NCI-H146 (cell line): ENCODE data around the gene PTRH1.

Experiments
- DNase-seq: peaks from one replicate; lab custom pipeline; 2025; lab: John Stamatoyannopoulos, UW

The PTRH1 gene

GRCh38 chr9:127697575-127697974, 17.9 kb downstream of the PTRH1 start:
- no peak for DNase-seq

DNA sequence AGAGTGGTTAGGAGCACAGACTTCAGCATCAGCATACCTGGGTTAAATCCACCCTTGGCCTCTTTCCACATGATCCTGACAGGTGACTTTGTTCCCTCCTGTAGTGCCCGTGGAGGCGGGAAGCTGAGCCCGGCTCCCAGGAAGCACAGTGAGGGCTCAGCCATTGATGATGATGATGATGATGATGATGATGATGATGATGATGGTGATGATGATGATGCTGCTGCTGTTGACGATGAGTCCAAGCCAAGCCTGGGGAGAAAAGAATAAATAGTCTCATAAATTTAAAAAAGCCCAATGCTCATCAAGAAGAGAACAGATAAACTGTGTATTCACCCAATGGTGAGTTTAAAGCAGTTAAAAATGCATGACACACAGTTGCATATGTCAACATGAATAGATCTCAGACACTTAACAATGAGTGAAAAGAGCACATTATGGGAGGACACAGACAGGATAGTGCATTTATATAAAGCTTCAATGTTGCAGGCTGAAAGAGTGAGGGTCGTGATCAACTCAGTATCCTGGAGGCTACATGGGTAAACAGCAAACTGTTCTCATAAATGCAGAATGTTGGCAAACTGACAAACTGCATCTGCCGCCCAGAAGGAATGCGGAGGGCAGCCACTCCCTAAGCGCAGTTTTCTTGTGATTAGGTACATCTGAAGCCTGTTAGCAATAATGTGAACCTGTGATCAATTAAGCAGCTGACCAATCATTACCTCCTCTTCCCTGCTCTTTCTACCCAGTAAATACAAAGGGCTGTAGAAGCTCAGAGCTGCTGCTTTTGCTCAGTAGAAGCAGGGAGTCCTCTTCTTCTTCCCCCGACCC, 20.4 kb downstream of the PTRH1 start:
- no peak for DNase-seq

- DNase-seq = no peak
Measured at GRCh38 chr9:127693697-127694096, 21.8 kb downstream of the PTRH1 start.

DNA sequence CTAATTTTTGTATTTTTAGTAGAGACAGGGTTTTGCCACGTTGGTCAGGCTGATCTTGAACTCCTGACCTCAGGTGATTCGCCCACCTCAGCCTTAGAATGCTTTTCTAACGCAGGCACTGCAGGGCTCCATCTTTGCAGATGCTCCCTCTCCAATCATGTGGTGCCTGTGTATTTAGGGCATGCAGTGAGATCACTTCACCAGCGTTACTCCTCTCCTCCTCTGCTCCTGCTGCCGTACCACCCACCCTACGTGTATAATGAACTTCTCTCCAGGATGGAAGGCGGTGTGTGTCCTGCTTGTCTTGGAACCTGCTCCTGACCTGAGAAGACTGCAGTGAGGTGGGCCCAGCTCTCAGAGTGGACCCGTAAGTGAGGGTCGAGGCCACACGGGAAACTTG, 22.3 kb downstream of the PTRH1 start:
- DNase-seq = no peak

- DNase-seq = no peak
Measured at GRCh38 chr9:127692071-127692470, 23.4 kb downstream of the PTRH1 start.

GRCh38 chr9:127690735-127691134, 24.7 kb downstream of the PTRH1 start:
- DNase-seq = no peak

GRCh38 chr9:127689329-127690000, 26.0 kb downstream of the PTRH1 start:
- DNase-seq = no peak

- peak; percentile 17 for DNase-seq
Measured at GRCh38 chr9:127686461-127687393, 28.7 kb downstream of the PTRH1 start.

DNA sequence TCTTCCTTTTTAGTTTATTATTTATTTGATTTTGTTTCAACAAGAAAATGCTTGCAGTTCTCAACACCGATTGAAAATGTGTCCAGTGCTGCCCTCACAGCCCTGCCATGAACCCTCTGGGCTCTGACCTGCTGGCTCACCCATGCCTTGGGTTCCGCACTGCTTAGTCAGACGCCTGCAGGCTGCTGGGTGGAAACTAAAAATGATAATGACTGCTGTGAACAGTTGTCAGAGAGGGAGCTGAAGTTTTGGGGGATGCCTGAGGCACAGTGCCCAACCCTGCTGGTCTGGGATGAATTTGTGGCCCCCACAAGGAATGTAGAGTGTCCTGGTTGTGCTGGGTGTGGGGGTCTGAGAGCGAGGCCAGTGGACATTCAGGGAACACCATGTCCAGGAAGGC, 30.9 kb downstream of the PTRH1 start:
- DNase-seq = no peak

DNA sequence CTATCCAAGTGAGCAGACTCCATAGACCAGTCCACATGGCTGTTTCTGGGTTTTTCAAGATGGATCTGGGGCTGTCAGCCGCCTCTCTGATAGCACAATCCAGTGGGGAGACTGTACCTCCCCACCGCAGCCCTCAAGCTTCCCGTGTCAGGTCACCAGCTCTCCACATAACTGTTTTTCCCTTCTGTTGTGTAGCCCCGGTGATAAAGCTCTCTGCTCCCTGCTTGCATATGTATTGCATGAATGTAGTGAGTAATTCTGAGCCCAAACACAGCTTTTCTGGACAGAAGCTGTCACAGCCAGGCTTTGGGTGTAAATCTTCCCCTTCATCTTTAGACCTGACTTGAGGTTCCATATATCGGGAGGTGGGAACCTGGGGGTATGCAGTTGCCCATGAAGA, 31.7 kb downstream of the PTRH1 start:
- no peak for DNase-seq

DNA sequence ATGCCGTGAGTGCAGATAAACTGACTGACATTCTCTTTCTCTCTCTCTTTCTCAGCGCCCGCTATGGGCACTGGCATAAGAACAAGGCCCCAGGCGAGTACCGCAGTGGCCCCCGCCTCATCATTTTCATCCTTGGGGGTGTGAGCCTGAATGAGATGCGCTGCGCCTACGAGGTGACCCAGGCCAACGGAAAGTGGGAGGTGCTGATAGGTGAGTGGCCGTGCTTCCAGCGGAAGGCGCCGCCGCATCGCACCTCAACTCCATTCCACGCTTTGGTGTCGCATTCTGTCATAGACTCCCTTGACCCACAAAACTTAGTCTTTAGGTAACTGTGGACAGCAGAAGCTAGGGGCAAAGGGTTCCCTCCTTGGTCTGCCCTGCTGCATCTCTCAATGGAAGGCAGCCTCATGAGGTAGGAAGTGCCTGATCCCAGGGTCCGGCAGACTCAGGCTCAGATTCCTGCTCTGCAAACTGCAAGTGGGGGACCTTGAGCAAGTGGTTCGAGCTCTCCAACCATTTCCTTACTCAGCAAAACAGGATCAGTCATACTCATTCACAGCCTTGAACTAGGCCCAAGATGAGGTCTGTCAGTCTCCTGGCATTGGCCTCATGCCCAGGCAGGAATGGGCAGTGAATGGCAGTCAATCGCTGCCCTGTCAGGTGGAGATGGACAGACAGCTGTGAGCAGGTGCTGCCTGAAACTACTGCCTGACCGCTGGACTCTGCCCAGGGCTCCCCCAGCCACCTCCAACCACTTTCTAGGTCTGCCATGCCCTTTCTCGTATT, 32.9 kb downstream of the PTRH1 start:
- no peak for DNase-seq

- no peak for DNase-seq
Measured at GRCh38 chr9:127680846-127681245, 34.6 kb downstream of the PTRH1 start.

GRCh38 chr9:127680226-127680625, 35.2 kb downstream of the PTRH1 start:
- DNase-seq = no peak

DNA sequence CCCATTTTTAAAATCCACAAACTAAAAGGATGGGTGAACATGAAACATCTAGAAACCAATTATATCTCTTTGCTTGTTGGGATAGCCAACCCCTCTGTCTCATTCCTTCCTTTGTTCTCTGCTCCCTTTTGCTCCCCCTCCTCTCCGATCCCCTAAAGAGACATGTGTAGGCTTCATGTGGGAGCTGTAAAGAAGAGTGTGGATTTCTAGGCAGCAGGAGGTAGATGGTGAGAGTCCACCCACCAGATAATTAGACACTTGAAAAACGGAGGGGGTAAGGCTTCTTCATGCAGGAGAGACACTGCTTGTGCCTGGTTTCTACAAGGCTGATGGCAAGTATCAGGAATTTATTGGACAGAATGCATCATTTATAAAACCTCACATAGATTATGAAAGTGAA, 36.0 kb downstream of the PTRH1 start:
- DNase-seq = no peak

- DNase-seq = no peak
Measured at GRCh38 chr9:127676638-127677037, 38.8 kb downstream of the PTRH1 start.

- DNase-seq = no peak
Measured at GRCh38 chr9:127673234-127673633, 42.2 kb downstream of the PTRH1 start.

DNA sequence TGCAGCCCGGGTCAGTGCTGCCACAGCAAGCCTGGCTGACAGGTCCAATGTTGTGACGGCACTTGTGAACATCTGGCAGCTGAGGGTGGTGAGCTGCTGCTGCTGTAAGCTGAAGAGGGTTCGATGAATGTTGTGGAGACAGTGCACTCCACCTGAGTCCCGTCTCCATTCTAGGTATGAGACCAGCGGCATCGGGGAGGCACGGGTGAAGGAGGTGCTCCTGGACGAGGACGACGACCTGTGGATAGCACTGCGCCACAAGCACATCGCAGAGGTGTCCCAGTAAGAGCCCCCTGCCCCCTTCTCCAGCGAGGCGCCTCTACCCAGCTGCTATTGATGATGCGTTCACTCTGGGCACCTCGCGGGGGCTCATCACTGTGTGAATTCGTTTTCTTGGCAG, 47.6 kb downstream of the PTRH1 start:
- DNase-seq = no peak

GRCh38 chr9:127667127-127667844, 48.2 kb downstream of the PTRH1 start:
- no peak for DNase-seq

GRCh38 chr9:127664678-127665507, 50.6 kb downstream of the PTRH1 start:
- DNase-seq = no peak

DNA sequence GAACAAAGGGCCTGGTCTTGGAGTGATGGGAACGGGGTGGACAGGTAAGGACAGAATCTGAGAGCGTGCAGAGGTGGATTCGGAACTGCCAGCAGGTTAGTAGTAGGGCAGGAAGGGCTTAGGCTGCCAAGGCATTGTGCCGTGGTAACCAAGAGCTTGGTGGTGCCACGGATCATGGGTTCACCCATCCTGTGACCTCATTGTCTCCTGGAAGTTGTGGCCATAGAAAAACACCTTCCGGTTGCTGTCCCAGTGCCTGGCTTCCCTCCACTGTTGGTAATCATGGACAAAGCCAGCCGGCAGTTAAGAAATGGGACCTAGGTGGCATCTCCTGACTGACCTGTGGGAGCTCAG, 51.2 kb downstream of the PTRH1 start:
- no peak for DNase-seq
